HEK293 (cell line): ENCODE measurements around the gene GAGE10.
"Not testable (repeated sequence)": the region's sequence is repeated elsewhere in the genome, so short reads cannot be mapped to it uniquely, and the experiment has no call there.

Source experiments
- CTCF ChIP-seq: fragments of 450-650 bp; formaldehyde crosslinking; IDR thresholded peaks from 2 replicates; pipeline ENCODE4 v1.5.1; 2016; ENCODE audit warnings: missing biosample characterization, missing genetic modification characterization
- KLF10 ChIP-seq: fragments of 450-650 bp; IDR thresholded peaks from 2 replicates; pipeline ENCODE4 v1.5.1; 2018; ENCODE audit warnings: missing biosample characterization, mild to moderate bottlenecking, missing genetic modification characterization
- SP3 ChIP-seq: fragments of 450-650 bp; formaldehyde crosslinking; IDR thresholded peaks from 2 replicates; pipeline ENCODE4 v1.5.1; 2016; ENCODE audit warnings: missing biosample characterization, missing genetic modification characterization
- TCF7L2 ChIP-seq: IDR thresholded peaks from 2 replicates; pipeline ENCODE4 v1.6.1; 2011; ENCODE audit warnings: low read depth, mild to moderate bottlenecking, inconsistent platforms, low read length, moderate library complexity, borderline replicate concordance
- ZBTB49 ChIP-seq: fragments of 450-650 bp; formaldehyde crosslinking; IDR thresholded peaks from 2 replicates; pipeline ENCODE4 v1.5.1; 2016; ENCODE audit warnings: missing biosample characterization, missing genetic modification characterization, low read depth
- ZNF121 ChIP-seq: fragments of 450-650 bp; formaldehyde crosslinking; IDR thresholded peaks from 2 replicates; pipeline ENCODE4 v1.5.1; 2016; ENCODE audit warnings: missing biosample characterization, missing genetic modification characterization
- ZNF274 ChIP-seq, 2 experiments: fragments of 200-500 bp in 1 of 2; fragments of 450-650 bp in 1 of 2; sonication (Bioruptor generic) in 1 of 2; formaldehyde crosslinking in 1 of 2; IDR thresholded peaks; 2 replicates each; pipeline versions ENCODE4 v1.5.1 to v1.6.1; 2014 to 2016; ENCODE audit warnings: borderline replicate concordance in 1 of 2, inconsistent platforms in 1 of 2, low read length in 1 of 2, missing biosample characterization in 1 of 2, missing genetic modification characterization in 1 of 2
- ZNF639 ChIP-seq: fragments of 450-650 bp; formaldehyde crosslinking; IDR thresholded peaks from 2 replicates; pipeline ENCODE4 v1.5.1; 2016; ENCODE audit warnings: missing biosample characterization, missing genetic modification characterization
- ZNF747 ChIP-seq: fragments of 450-650 bp; formaldehyde crosslinking; IDR thresholded peaks from 2 replicates; pipeline ENCODE4 v1.5.1; 2016; ENCODE audit warnings: missing biosample characterization, missing genetic modification characterization

GRCh38 chrX:49341449-49341848 lies 38.0 kb downstream of the GAGE10 start:
- TF ChIP-seq CTCF (tag by site-specific recombination); ZNF274 (IDR thresholded peaks at IDR 0.05; ENCODE audit: low read length); ZNF274 (tag by site-specific recombination; IDR thresholded peaks at IDR 0.05; ENCODE audit: borderline replicate concordance); SP3; ZBTB49 (tag by site-specific recombination); KLF10 (tag by site-specific recombination); ZNF639 (tag by site-specific recombination); TCF7L2; ZNF747; ZNF121 (tag by site-specific recombination): not testable (repeated sequence)
